IPS DF 19.7 (cell line): ENCODE measurements around the gene KIF24.
"Not testable (repeated sequence)": the region's sequence is repeated elsewhere in the genome, so short reads cannot be mapped to it uniquely, and the experiment has no call there.

Source experiments
- DNase-seq: peaks from one replicate; pipeline ENCODE4 v3.0.0-alpha.2; 2013; ENCODE audit warnings: low read depth, low spot score

Gene KIF24

GRCh38 chr9:34366365-34366764, 37.3 kb upstream of the KIF24 start:
- DNase-seq = no peak

- no peak for DNase-seq
These were observed 36.2 kb upstream of the KIF24 start for GRCh38 chr9:34365282-34365681.

- no peak for DNase-seq
These were observed 34.7 kb upstream of the KIF24 start for GRCh38 chr9:34363619-34364351.

- DNase-seq = no peak
These were observed 33.6 kb upstream of the KIF24 start for GRCh38 chr9:34362614-34363214.

- DNase-seq = not testable (repeated sequence)
These were observed 23.9 kb upstream of the KIF24 start for GRCh38 chr9:34352957-34353356.

GRCh38 chr9:34352122-34352652, 23.1 kb upstream of the KIF24 start:
- DNase-seq = not testable (repeated sequence)

GRCh38 chr9:34349324-34349723, 20.3 kb upstream of the KIF24 start:
- DNase-seq = no peak

- DNase-seq = no peak
These were observed 18.7 kb upstream of the KIF24 start for GRCh38 chr9:34347800-34348158.

GRCh38 chr9:34346873-34347799, 18.1 kb upstream of the KIF24 start:
- no peak for DNase-seq

GRCh38 chr9:34343605-34344004, 14.5 kb upstream of the KIF24 start:
- no peak for DNase-seq

GRCh38 chr9:34343090-34343489, 14.0 kb upstream of the KIF24 start:
- DNase-seq = no peak

GRCh38 chr9:34341659-34342295, 12.7 kb upstream of the KIF24 start:
- DNase-seq = no peak

- DNase-seq = no peak
These were observed 9.8 kb upstream of the KIF24 start for GRCh38 chr9:34338665-34339385.

- not testable (repeated sequence) for DNase-seq
These were observed 9.0 kb upstream of the KIF24 start for GRCh38 chr9:34338079-34338478.

GRCh38 chr9:34337403-34337802, 8.3 kb upstream of the KIF24 start:
- no peak for DNase-seq

- DNase-seq = no peak
These were observed 6.3 kb upstream of the KIF24 start for GRCh38 chr9:34335376-34335775.

GRCh38 chr9:34334916-34335315, 5.8 kb upstream of the KIF24 start:
- no peak for DNase-seq

GRCh38 chr9:34334337-34334824, 5.3 kb upstream of the KIF24 start:
- peak; percentile 23 for DNase-seq

- DNase-seq = no peak
These were observed 4.8 kb upstream of the KIF24 start for GRCh38 chr9:34333836-34334235.

- no peak for DNase-seq
These were observed 3.3 kb upstream of the KIF24 start for GRCh38 chr9:34332076-34332964.
